Liver (tissue), 3 donors: ENCODE results near the gene DOCK11.
"Not testable (repeated sequence)": the region's sequence is repeated elsewhere in the genome, so short reads cannot be mapped to it uniquely, and the experiment has no call there.

ENCODE experiments used
- ATF3 ChIP-seq: IDR thresholded peaks from 2 replicates; pipeline ENCODE4 v1.6.1; 2016; ENCODE audit warnings: antibody characterized with exemption
- CTCF ChIP-seq: fragments of 150-350 bp; IDR thresholded peaks from 2 replicates; pipeline ENCODE4 v1.5.1; 2017; ENCODE audit warnings: improper control_type of control experiment, low read depth, low read length; ENCODE audit not compliant: missing input control
- GABPA ChIP-seq, 2 donors: IDR thresholded peaks in 1 of 2; conservative IDR thresholded peaks in 1 of 2; 2 replicates each; pipeline ENCODE4 v1.6.1; 2016; ENCODE audit warnings: antibody characterized with exemption in 2 of 2, mild to moderate bottlenecking in 1 of 2, moderate library complexity in 1 of 2
- JUND ChIP-seq, 2 donors: IDR thresholded peaks; 2 replicates each; pipeline ENCODE4 v1.6.1; 2016; ENCODE audit warnings: antibody characterized with exemption in 2 of 2
- MAX ChIP-seq: IDR thresholded peaks from 2 replicates; pipeline ENCODE4 v1.6.1; 2016; ENCODE audit warnings: antibody characterized with exemption
- RAD21 ChIP-seq, 2 donors: IDR thresholded peaks; 2 replicates each; pipeline ENCODE4 v1.6.1; 2016; ENCODE audit warnings: antibody characterized with exemption in 2 of 2, mild to moderate bottlenecking in 2 of 2
- REST ChIP-seq: IDR thresholded peaks from 2 replicates; pipeline ENCODE4 v1.6.1; 2016; ENCODE audit warnings: antibody characterized with exemption, mild to moderate bottlenecking
- SP1 ChIP-seq: IDR thresholded peaks from 2 replicates; pipeline ENCODE4 v1.6.1; 2018; ENCODE audit warnings: antibody characterized with exemption, mild to moderate bottlenecking
- YY1 ChIP-seq: IDR thresholded peaks from 2 replicates; pipeline ENCODE4 v1.6.1; 2016; ENCODE audit warnings: antibody characterized with exemption, mild to moderate bottlenecking
- ZBTB33 ChIP-seq: IDR thresholded peaks from 2 replicates; pipeline ENCODE4 v1.6.1; 2016; ENCODE audit warnings: antibody characterized with exemption
- donor health status: healthy.
- donor health status: healthy.

- not testable (repeated sequence) for TF ChIP-seq CTCF; MAX; RAD21 (IDR thresholded peaks at IDR 0.05); REST; GABPA (IDR thresholded peaks at IDR 0.05 in 1 of 2, conservative IDR thresholded peaks at IDR 0.05 in 1 of 2); SP1; ZBTB33; JUND (IDR thresholded peaks at IDR 0.05); ATF3; YY1
Measured at GRCh38 chrX:118732551-118732950, 236.9 kb downstream of the DOCK11 start.
